Sciatic nerve (tissue), 2 donors: ENCODE results near the gene FIG4. TPM values are rescaled to one million over a fixed set of nuclear protein-coding genes. Genes with fewer than 3 reads are reported as not detected.
"Not testable (repeated sequence)": the region's sequence is repeated elsewhere in the genome, so short reads cannot be mapped to it uniquely, and the experiment has no call there.

Experiments
- ATAC-seq: fragments of 200-7000 bp; cut with Tn5 transposase; one replicate; pipeline ENCODE4 v1.9.1; 2020; ENCODE audit warnings: mild to moderate bottlenecking, moderate library complexity
- DNase-seq: peaks from one replicate; pipeline ENCODE4 v3.0.0-alpha.2; 2020; ENCODE audit warnings: low spot score
- intact Hi-C: fragments of 100-400 bp; cut with DNase I; formaldehyde crosslinking; loops from one replicate; pipeline ENCODE4 v1.14.2; 2022
- total RNA-seq: library from RNA; stranded (reverse); fragmentation: NEBNext Ultra II Directional; extraction: Animal tissue kit (Norgen Biotek cat#: 25700); gene quantifications from one replicate; pipeline ENCODE4 v1.2.1, GENCODE V29; 2021
- donor health status: DM: no; HTN: no; CAD: no.
- donor health status: DM: no; HTN: no; CAD: no.

The FIG4 gene
- total RNA-seq, 1 donor from 2014 or later = 22.4 TPM

DNA sequence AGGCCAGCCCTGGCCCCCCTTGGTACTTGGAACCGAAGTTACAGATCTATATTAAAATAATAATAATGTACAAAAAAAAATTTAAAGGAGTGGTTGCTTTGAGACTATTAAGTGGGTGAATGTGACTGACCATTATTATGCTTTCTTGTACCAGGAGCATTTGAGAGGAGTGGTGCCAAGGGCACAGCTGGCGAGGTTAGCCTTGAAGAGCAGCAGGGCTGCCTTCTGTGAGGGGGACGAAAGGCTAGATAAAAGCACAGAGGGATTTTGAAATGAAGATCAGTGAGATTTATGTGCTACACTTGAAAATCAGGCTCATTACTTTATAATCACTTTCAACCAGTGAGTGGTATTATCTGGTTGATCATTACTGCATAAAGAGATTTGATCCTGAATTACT is 48.6 kb downstream of the FIG4 start:
- intact Hi-C loops = no loop called here
- DNase-seq = no peak
- no peak for ATAC-seq

DNA sequence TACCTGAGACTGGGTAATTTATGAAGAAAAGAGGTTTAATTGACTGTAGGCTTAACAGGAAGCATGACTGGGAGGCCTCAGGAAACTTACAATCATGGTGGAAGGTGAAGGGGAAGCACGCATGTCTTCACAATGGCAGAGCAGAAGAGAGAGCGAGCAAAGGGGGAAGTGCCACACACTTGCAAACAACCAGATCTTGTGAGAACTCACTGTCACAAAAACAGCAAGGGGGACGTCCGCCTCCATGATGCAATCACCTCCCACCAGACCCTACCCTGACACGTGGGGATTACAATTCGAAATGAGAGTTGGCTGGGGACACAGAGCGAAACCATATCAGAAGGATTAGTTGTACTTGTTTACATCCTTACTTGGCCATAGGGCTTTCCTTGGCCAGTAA is 49.7 kb downstream of the FIG4 start:
- ATAC-seq (no peak), DNase-seq (no peak)
- intact Hi-C loops = no loop called here

DNA sequence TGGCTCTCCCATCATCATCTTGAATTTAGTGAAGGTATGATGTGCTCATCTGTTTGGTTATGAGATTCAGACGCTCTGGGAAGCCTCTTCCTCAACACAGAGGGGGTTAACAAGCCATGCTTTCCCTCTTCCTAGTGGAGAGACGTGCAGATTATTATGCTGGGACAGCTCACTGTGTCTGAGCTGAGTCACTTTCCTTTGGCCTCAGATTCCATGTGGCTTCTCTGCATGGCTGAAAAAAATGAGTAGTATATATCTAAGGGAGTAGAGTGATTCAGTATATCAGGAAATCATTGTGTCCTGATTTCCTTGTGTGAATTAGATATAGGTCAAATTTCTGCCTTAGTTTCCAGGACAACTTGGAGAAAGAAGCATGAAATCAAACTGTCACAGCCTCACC is 52.6 kb downstream of the FIG4 start:
- no peak for ATAC-seq
- intact Hi-C loops = no loop called here

DNA sequence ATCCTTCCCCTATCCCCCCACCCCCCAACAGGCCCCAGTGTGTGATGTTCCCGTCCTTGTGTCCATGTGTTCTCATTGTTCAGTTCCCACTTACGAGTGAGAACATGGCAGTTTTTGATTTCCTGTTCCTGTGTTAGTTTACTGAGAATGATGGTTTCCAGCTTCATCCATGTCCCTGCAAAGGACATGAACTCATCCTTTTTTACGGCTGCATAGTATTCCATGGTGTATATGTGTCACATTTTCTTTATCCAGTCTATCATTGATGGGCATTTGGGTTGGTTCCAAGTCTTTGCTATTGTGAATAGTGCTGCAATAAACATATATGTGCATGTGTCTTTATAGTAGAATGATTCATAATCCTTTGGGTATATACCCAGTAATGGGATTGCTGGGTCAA is 53.7 kb downstream of the FIG4 start:
- DNase-seq, intact Hi-C loops, ATAC-seq: not testable (repeated sequence)

More for the DNA sequence above, 52.6 kb downstream of the FIG4 start:
- DNase-seq = no peak

DNA sequence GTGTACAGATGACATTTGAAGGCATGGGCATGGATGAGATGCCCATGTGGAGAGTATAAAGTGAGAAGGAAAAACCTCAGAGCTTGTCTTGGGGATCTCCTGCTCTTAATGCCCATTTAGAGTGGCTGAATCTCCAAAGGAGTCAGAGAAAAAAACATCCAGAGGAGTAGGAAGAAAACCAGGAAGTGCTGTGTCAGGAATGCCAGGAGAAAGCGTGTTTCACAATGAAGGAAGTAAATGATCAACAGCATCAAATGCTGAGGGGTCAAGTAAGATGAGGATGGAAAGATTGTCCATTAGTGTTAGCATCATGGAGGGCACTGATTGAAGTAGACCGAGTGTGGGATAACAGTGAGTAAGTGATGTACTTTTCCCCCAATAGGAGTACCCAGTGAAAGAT is 56.1 kb downstream of the FIG4 start:
- no peak for ATAC-seq
- no peak for DNase-seq
- intact Hi-C loops = no loop called here

DNA sequence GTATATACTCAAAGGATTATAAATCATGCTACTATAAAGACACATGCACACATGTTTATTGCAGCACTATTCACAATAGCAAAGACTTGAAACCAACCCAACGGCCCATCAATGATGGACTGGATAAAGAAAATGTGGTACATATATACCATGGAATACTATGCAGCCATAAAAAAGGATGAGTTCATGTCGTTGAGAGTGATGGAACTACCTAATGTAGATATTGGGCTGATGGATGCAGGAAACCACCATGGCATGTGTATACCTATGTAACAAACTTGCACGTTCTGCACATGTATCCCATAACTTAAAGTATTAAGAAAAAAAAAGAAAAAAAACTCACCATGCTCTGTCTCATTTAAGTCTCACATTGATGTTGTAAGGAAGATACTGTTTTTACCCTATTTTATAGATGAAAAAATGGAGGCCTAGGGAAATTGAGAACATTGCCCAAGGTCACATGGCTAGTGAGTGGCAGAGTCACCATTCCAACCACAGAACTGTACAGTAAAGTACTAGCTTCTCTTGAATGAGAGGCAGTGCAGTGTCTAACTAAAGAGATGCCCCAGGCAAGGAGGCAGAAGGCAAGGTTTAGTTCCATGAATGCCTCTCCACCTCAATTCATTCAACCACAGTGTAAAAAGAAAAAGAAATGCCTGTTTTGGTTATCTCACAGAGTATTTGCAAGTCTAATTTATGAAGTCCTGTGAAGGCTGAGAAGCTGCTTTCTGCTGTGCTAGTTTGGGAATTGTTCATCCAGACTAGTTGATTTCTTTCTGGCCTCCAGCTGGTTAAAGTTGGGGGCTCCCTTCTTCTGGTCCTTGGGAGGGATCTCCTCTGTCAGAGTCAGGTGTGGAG is 68.2 kb downstream of the FIG4 start:
- no peak for ATAC-seq
- intact Hi-C loops = no loop called here
- DNase-seq = no peak

DNA sequence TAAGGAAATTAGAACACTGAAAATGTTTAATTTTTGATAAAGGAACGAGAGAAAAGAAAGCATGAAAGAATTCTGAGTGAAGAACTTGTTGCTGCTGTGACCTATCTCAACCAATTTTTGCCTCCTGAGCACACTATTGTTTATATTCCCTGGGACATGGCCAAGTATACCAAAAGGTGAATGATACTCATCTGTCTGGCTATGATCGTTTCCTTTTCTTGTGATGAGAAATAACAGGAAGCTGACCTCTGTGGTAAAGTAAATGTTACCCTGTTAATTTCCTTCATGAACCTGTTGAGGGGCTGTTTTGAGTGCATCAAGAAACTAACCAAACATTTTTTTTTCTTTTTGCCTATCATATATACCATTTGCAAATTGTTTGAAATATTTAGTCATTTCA is 69.1 kb downstream of the FIG4 start:
- intact Hi-C loops = no loop called here
- ATAC-seq = no peak
- no peak for DNase-seq

DNA sequence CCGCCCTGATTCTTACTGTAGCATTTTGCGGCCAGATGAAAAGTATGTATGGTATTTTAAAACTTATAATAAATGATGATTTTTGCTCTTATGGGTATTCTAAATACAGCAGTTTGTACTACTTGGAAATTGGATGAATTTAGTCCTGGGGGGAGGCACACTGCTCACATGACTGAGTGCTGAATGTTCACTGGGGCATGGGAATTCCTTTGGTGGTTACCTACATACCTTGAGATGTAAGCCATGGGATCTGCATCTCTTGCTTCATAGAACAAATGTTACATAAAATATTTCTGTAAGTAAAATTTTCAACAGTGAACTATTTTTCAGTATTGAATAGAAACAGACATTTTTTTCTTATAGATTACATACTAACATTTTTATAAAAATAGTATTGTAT is 71.1 kb downstream of the FIG4 start:
- ATAC-seq (no peak), DNase-seq (no peak)
- intact Hi-C loops = no loop called here

DNA sequence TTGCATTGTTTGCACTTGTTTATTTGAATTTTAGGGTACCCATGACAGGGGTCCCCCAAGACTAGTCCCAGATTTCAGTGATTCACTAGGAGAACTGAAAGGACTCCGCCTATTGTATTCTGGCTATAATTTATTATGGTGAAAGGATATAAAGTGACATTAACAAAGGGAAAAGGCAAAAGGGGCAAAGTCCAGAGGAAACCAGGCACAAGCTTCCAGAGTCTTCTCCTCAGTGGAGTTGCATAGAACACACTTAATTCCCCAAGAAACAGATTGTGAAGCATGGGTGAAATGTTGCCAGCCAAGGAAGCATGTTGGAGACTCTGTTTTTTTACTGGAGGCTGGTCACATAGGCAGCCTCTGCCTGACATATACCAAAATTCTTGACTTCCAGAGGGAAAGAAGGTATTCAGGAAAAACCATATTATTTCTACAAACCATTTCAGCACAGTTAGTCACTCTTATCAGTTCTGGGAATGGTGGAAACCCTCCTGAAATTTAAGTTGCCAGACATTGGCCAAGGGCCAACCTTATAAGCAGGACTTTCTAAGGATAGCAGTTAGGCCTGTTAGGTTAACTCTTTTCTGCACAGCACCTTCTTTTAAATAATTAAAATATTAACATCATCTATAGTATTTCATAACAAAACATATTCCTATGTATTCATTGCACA is 71.8 kb downstream of the FIG4 start:
- intact Hi-C loops = no loop called here
- ATAC-seq = no peak
- no peak for DNase-seq

DNA sequence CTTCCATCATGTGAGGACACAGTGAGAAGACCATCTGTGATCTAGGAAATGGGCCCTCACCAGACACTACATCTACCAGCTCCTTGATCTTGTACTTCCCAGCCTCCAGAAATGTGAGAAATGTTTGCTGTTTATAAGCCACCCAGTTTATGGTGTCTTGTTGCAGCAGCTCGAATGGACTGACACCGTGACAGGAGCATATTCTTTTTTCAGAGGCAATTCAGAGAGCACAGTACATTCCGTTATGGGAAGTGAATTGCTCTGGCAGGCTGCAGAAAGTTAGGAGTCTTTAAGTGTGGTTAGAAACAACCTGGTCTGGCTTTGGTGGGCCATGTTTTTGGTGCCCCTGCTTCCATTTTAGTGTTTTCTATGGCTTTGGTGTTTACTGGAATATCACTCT is 75.1 kb downstream of the FIG4 start:
- intact Hi-C loops = no loop called here
- ATAC-seq (no peak), DNase-seq (no peak)

DNA sequence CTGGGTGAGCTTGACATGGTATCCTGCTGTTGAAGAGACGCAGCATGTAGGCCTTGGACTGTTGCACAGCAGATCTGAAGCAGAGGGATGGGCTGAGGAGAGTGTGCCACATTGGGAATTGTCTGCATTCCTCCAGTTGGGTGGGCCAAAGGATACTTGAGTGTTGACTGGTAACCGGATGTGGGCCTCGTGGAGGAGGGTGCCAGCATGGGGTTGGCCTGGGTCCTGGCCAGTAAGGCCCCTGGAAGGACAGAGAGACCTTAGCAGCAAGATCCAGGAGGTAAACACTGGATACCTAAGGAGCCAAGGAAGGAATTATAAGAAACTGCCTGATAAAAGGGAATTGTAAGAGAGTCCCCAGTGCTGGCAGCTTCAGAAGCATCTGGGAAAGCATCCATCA is 76.9 kb downstream of the FIG4 start:
- intact Hi-C loops = no loop called here
- DNase-seq (no peak), ATAC-seq (no peak)

DNA sequence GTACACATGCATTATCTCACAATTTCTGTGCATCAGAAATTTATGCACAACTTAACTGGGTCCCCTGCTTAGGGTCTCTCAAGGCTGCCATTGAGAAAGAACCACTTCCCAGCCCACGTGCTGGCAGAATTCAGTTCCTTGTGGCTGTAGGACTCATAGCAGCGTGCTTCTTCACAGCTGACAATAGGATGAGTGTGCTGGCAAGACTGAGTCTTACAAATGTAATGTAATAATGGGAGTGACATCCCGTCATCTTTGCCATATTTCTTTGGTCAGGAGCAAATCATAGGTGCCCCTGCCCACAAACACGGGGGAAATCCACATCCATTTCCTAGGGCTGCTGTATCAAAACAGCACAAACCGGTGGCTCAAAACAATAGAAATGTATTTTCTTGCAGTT is 77.4 kb downstream of the FIG4 start:
- no peak for DNase-seq
- intact Hi-C loops = no loop called here
- ATAC-seq = no peak

DNA sequence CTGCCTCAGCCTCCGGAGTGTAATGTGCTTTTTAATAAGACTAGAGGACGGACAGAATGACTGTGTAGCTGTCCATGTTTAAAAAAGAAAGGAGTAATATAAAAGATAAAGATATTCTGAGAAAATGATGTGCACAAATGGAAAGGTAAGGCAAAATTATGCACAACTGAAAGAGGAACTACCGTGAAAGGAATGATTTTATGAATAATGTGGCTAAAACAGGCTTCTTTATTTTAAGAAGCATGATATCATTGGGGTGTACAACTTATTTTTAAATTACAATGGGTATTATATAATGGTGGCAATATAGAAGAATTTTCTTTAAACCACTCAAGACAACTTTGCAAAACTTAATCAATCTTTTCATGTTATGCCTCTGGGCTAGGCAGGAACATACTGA is 78.1 kb downstream of the FIG4 start:
- intact Hi-C loops = no loop called here
- no peak for ATAC-seq
- no peak for DNase-seq

DNA sequence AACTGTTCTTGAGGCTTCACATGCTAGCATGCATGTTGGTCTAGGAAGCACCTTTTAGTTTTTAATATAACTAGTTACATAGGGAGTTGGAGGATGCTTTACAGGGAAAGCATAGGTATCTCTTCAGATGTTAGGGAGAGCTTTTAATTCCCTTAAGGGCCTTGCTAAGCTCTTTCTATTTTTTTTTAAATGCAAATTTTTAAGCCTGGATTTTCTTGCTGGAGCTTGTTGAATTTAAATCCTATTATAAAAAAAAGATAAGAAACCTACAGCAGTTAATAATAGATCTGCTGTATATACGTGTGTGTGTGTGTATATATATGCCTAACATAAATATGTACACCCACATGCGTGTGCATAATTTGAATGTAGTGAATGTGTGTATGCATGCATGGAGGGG is 79.0 kb downstream of the FIG4 start:
- no peak for ATAC-seq
- no peak for DNase-seq
- intact Hi-C loops = no loop called here

DNA sequence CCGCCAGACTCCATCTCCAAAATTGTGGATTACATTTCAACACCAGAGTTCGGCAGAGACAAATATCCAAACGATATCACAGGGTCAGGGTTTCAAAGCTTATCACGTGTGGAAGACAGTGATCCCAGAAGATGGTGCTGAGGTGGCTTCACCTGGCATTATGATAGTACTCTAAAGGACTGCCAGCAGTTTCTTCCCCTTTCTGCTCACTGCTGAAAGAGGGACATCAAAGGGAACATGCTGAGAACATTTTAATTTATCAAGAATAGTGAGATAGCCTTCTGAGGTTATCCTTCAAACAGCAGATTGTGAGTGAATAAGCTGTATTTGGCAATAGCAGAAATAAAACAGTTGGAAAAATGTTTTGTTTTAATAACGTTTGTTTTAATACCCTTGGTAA is 79.7 kb downstream of the FIG4 start:
- intact Hi-C loops = no loop called here
- ATAC-seq (no peak), DNase-seq (no peak)

DNA sequence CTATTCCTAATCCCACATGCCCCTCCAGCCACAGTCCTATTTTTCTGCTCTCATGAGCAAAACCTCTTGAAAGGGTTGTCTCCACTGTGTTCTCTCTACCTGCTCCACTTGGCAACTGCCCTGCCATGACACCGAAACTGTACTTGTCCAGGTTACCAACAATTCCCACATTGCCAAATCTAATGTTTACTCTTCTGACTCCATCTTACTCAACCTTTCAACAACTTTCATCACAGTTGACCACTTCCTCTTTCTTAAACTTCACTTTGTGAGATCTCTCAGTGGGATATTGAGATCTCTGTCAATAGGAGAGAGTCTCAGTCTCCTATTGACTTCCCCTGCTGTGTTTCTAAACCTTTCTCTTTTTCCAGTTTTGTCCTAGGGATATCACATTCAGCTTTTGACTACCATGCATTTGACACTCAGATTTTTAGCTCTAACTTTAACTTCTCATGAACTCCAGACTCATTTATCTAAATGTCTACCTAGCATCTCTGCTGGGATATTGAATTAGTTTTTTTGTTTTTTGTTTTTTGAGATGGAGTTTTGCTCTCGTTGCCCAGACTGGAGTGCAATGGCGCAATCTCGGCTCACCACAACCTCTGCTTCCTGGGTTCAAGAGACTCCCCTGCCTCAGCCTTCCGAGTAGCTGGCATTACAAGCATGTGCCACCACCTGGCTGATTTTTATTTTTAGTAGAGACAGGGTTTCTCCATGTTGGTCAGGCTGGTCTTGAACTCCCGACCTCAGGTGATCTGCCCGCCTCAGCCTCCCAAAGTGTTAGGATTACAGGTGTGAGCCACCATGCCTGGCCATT is 81.1 kb downstream of the FIG4 start:
- intact Hi-C loops, DNase-seq, ATAC-seq: not testable (repeated sequence)

DNA sequence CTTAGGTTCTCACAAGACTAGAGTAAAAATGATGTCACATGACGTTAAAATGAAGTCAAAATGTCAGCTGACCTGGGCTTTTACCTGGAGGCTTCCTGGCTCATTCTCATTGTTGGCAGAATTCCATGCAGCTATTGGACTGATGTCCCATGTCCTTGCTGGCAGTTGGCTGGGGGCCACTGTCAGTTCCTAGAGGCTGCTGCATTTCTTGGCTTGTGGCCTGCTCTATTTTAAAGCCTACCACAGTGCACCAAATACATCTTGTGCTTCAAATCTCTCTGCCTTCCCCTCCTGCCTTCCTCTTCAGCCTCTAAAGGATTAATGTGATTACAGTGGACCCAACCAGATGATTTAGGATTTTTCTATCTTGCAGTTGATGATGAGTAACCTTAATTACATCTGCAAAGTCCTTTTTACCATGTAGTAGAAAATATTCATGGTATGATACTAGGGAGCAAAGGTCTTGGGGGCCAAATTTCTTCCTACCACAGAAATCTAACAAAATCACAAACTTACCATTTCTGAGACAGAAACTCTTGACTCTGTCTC is 81.9 kb downstream of the FIG4 start:
- intact Hi-C loops = no loop called here
- ATAC-seq (no peak), DNase-seq (no peak)

DNA sequence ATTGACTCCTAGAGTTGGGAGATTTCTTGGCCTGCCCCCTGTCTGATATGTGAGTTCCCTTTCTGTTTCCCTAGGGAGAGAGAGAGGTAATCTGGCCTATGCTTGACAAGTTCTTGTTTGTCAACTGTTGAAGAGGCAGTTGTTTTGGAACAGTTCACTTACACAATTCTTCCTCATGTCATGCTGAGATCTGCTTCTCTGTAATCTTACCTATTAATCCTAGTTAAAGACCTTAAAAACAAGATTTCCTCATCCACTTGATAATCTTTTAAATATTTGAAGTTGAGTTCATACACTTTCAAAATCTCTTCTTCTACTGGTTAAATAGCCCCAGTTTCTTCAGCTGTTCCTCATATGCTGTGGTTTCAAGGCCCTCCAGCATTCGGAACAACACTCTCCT is 89.9 kb downstream of the FIG4 start:
- ATAC-seq = no peak
- DNase-seq = no peak
- intact Hi-C loops = no loop called here

DNA sequence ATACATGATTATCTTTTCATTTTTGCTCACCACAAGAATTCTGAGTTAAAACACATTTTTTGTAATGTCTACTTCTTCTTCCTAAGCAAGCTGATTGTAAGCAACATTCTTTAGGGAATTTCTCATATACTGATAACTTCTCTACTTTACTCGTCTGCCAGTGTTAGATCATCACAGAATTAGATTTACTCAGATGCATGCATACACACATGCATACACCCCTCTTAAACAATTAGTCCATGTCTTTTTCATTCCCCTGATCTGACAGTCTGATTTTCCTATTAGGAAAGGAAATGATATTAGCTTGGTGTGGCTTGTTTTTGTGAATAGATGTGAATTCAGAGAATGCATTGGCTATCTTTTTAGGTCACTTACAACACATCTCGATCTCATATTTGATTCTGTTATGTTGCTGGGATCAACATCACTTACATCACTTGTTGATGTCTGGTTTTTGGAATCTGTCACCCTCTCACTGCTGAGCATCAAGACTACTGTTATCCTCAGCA is 91.4 kb downstream of the FIG4 start:
- ATAC-seq (no peak), DNase-seq (no peak)
- intact Hi-C loops = no loop called here
